HepG2 (cell line): ENCODE measurements around the gene VAC14.

Experiments used
- SNRNP70 ChIP-seq: fragments of 200-400 bp; formaldehyde crosslinking; IDR thresholded peaks from 2 replicates; pipeline ENCODE4 v1.6.1; 2017; ENCODE audit warnings: mild to moderate bottlenecking, low read depth, low read length, moderate library complexity
- TF ChIP-seq, protein P1 (sequence below): sonication (generic); formaldehyde crosslinking; IDR thresholded peaks from 2 replicates; pipeline ENCODE4 v1.8.1; 2022; ENCODE audit warnings: mild to moderate bottlenecking, missing genetic modification reagents

DNA sequence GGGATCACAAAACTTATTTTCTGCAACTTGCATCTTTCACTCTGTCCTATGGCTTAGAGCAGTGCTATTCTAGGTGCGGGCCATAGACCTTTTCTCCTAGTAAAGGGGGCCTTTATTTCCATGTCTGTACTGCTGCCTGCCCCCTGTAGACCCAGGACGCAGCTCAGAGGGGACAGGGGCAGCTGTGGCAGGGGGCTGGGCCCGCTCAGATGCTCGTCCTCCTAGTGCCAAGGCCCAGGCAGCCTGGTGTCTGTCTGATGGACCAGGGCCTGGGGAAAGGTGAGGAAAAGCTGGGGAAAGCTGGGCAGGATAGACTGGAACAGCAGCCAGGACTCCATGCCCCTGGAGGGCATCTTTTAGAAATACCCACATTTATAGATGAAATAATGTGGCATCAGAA is 25.6 kb downstream of the VAC14 start:
- TF ChIP-seq SNRNP70, result no peak
- TF ChIP-seq, protein P1, sequence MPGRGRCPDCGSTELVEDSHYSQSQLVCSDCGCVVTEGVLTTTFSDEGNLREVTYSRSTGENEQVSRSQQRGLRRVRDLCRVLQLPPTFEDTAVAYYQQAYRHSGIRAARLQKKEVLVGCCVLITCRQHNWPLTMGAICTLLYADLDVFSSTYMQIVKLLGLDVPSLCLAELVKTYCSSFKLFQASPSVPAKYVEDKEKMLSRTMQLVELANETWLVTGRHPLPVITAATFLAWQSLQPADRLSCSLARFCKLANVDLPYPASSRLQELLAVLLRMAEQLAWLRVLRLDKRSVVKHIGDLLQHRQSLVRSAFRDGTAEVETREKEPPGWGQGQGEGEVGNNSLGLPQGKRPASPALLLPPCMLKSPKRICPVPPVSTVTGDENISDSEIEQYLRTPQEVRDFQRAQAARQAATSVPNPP (CRISPR knock-in tag), result no peak
